ENCODE measurements around the gene TJP1.

Gene TJP1

DNA sequence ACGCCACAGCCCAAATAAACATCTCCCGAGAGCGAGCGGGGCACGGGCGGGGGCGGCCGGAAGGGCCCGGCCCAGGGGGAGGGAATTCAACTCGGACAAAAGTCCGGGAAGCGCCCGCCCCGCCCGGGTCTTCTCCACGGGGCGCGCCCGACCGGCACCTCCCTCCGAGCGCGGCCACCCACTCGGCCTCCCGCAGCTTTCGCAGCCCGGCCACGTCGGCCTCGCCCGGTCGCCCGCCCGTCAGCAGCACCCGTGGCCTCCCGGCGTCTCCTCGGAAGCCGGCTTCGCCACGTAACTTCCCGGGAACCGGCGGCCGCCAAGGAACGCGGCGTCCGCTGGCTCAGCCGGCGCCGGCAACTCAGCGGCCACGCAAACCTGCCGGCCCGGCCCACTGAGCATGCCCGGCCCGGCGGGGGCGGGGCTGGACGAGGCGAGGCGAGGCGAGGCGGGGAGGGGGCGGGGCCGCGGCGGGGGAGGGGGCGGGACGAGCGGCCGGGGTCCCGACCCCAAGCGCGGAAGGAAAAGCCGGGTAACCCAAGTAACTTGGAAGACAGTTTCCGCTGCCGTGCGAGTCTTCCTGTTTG lies at the start of gene TJP1:
Gene TJP1, minus strand, starts transcription at position 369 of the 584 bp plus-strand sequence. CDS start 440 bp downstream, outside the sequence.
- no peak for DNase-seq (ENCODE audit: low read depth)

- no peak for DNase-seq (ENCODE audit: low read depth)
Measured at GRCh38 chr15:29871401-29871800, 49.1 kb upstream of the TJP1 start.

GRCh38 chr15:29870495-29871151 lies 48.4 kb upstream of the TJP1 start:
- no peak for DNase-seq (ENCODE audit: low read depth)

GRCh38 chr15:29867241-29868000 lies 45.2 kb upstream of the TJP1 start:
- DNase-seq (ENCODE audit: low read depth) = no peak

GRCh38 chr15:29866337-29866736 lies 44.1 kb upstream of the TJP1 start:
- DNase-seq (ENCODE audit: low read depth) = no peak

DNA sequence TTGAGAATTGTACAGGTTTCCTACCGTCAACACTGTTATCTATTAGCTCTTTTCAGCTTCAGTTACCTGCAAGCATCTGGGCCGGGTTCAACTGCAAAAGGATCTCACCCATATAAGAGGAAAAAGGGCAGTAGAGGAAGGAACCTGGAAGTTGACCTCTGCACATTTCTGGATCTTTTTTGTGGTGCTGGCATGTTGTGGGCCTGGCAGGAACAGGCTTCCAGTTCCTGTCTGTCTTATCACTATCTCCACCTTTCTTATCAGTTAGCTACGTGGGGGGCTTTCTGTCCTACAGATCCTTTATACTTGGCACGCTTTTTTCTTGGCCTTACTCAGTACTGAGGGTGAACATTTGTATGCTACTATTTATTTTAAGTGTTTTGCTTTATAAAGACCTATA lies 42.2 kb upstream of the TJP1 start:
- DNase-seq (ENCODE audit: low read depth) = no peak

GRCh38 chr15:29863438-29863837 lies 41.2 kb upstream of the TJP1 start:
- DNase-seq (ENCODE audit: low read depth) = no peak

- no peak for DNase-seq (ENCODE audit: low read depth)
Measured at GRCh38 chr15:29862271-29862670, 40.0 kb upstream of the TJP1 start.

- DNase-seq (ENCODE audit: low read depth) = no peak
Measured at GRCh38 chr15:29860872-29861271, 38.6 kb upstream of the TJP1 start.

GRCh38 chr15:29859973-29860715 lies 37.9 kb upstream of the TJP1 start:
- no peak for DNase-seq (ENCODE audit: low read depth)

DNA sequence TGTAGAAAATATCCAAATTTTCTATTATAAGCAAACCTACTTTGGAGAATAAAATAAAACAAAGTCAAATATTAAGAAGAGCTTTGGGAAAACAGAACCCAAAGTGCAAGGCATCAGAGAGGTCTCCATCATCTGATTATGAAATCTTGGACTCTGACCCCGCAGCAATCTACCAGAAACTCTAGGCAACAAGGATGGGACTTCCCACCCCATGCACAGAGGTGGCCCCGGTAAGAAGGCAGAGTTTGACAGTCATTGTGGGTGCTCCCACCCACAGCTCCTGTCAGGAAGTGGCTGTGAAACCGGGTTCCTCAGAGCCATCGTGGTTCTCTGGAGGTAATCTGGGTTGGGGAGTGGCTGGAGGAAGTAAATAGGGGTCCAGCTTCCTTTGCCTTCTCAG lies 37.0 kb upstream of the TJP1 start:
- DNase-seq (ENCODE audit: low read depth) = no peak

DNA sequence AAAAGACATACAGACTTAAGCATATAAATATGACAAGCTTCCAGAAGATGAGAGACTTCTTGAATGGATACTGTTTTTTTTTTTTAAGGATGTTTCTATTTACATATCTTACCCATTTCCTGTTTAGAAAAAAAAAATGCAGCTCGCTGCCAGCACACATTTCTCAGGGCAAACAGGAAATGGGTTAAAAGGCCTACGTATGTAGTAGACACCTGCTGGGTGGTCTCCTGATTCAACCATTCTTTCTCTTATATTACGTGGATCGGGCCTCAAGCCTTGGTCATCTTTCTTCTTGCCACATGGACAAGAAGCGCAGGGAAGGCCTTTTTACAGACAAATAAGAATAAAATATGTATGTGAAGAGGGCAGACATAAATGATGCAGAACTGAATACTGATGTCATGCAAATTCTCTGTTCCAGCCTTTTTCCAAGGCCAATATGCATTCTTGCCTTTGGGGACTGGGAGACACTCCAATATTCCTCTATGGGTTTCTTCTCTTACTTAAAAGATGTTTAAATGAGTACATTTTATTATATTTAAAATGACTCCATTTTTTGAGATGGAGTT lies 35.0 kb upstream of the TJP1 start:
- no peak for DNase-seq (ENCODE audit: low read depth)

DNA sequence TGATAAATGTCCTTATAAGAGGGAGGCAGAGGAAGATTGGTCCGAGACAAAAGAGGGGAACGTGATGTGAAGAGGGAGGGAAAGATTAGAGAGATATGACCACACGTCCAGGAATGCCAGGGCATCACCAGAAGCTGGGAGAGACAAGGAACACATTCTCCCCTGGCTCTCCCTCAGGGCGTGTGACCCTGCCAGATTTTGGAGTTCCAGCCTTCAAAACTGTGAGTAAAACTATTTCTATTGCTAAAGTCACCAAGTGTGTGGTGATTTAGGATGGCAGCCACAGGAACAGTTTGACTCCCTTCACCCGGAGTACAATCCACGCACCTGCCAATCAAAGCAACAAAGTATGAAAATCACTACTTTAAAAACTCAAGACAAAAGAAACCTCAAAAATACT lies 32.1 kb upstream of the TJP1 start:
- DNase-seq (ENCODE audit: low read depth) = no peak

GRCh38 chr15:29853211-29853987 lies 31.1 kb upstream of the TJP1 start:
- DNase-seq (ENCODE audit: low read depth) = no peak

DNA sequence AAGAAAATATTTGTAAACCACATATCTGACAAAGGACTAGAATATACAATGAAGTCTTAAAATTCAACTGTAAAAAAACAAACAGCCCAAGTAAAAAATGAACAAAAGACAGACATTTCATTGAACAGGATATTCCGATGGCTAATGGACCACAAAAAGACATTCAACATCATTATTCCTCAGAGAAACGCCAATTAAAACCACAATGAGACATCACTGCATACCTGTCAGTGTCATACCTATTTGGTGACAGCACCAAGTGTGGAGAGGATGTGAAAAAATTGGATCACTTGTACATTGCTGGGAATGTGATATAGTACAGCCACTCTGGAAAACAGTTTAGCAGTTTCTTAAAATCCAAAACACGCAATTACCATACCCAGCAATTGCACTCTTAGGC lies 29.9 kb upstream of the TJP1 start:
- DNase-seq (ENCODE audit: low read depth) = no peak

- no peak for DNase-seq (ENCODE audit: low read depth)
Measured at GRCh38 chr15:29849716-29850115, 27.4 kb upstream of the TJP1 start.

DNA sequence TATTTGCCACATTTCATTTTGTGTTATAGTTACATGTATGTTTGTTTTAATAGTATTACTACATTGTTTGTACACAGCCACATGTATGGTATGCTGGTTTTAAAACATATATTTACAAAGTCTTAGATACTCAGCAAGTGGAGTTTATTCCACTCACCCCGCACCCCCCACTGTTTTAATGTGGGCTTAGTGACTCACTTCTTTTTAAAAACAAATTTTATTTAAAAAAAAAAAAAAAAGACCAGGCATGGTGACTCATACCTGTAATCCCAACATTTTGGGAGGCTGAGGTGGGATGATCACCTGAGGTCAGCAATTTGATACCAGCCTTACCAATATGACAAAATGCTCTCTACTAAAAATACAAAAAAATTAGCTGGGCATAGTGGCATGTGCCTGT lies 26.9 kb upstream of the TJP1 start:
- DNase-seq (ENCODE audit: low read depth) = no peak

DNA sequence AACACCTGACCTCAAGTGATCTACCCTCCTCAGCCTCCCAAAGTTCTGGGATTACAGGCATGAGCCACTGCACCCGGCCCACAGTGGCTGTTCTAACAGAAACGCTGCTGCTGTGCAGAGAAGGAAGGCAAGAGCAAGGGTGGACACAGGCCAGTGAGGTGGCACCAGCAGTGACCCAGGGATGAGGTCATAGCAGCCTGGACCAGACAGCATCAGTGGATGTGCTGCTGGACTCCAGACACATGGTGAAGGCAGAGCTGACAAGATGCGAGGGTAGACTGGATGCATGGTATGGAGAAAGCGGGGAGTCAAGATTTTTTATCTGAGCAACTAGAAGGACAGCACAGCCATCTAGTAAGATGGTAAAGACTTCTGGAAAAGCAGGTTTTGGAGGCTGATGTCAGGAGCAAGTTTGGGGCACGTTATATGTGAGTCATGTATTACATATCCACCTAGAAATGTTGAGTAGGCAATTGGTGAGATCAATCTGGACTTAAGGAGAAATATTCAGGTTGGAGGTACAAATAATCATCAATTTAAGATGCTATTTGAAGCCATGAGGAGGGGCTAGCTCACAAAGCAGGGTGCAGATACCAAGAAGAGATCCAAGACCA lies 22.1 kb upstream of the TJP1 start:
- no peak for DNase-seq (ENCODE audit: low read depth)

GRCh38 chr15:29842290-29842689 lies 20.0 kb upstream of the TJP1 start:
- DNase-seq (ENCODE audit: low read depth) = no peak

GRCh38 chr15:29840926-29841325 lies 18.7 kb upstream of the TJP1 start:
- DNase-seq (ENCODE audit: low read depth) = no peak

DNA sequence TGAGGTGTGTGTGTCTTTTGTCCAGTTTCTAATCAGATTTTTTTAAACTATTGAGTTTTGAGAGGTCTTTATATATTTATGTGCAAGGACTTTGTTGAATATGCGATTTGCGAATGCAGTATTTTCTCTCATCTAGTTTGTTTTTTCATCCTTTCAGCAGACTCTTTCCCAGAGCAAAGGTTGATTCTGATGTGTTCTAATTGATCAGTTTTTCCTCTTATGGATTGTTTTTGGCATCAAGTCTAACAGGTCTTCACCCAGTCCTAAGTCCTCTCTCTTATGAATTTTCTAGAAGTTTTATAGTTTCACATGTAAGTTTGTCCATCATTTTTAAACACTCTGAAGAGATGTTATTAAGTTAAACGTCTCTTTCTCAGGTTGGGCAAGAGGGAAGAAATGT lies 17.8 kb upstream of the TJP1 start:
- no peak for DNase-seq (ENCODE audit: low read depth)

All from stimulated activated CD8-positive, alpha-beta memory T cell treated with anti-CD3 and anti-CD28 coated beads, Interleukin-15, amount 100 ng/mL, for 1 hour (primary cell).